ENCODE measurements around the gene SDCBP2. TPM values are rescaled to one million over a fixed set of nuclear protein-coding genes. Genes with fewer than 3 reads are reported as not detected.

The SDCBP2 gene
- total RNA-seq, 1 donor from 2014 or later, result 4.1 TPM

GRCh38 chr20:1302685-1303541 lies 26.0 kb downstream of the SDCBP2 start:
- intact Hi-C loops (cut with micrococcal nuclease), result no loop called here
- H3K9me3 Mint-ChIP-seq, result no peaks in the 10 kb centered on the region
- no peak overlapping the region for H3K27ac Mint-ChIP-seq
- no peak for DNase-seq (ENCODE audit: low spot score)
- no peaks in the 10 kb centered on the region for H3K27me3 Mint-ChIP-seq (ENCODE audit: low read depth)
- H3K4me3 Mint-ChIP-seq (ENCODE audit: low read depth), result no peak overlapping the region
- peaks cover 15% of the 10 kb centered on the region for H3K4me1 Mint-ChIP-seq (ENCODE audit: low read depth)
- no peaks in the 10 kb centered on the region for H3K36me3 Mint-ChIP-seq (ENCODE audit: low read depth)

- Mint-ChIP-seq H3K4me1 (ENCODE audit: low read depth) (peaks cover 15% of the 10 kb centered on the region), H3K36me3 (ENCODE audit: low read depth) (no peaks in the 10 kb centered on the region), H3K27ac (peak overlapping the region; percentile 84)
Observed at GRCh38 chr20:1301031-1301529, 27.9 kb downstream of the SDCBP2 start.

GRCh38 chr20:1300083-1300840 lies 28.7 kb downstream of the SDCBP2 start:
- no peaks in the 10 kb centered on the region for H3K36me3 Mint-ChIP-seq (ENCODE audit: low read depth)
- H3K4me3 Mint-ChIP-seq (ENCODE audit: low read depth), result peak overlapping the region; percentile 53
- H3K9me3 Mint-ChIP-seq, result no peaks in the 10 kb centered on the region
- peaks cover 15% of the 10 kb centered on the region for H3K4me1 Mint-ChIP-seq (ENCODE audit: low read depth)
- no peaks in the 10 kb centered on the region for H3K27me3 Mint-ChIP-seq (ENCODE audit: low read depth)
- intact Hi-C loops (cut with micrococcal nuclease), result no loop called here
- H3K27ac Mint-ChIP-seq, result no peak overlapping the region
- no peak for DNase-seq (ENCODE audit: low spot score)

More at GRCh38 chr20:1301031-1301529, 27.9 kb downstream of the SDCBP2 start:
- H3K9me3 Mint-ChIP-seq, result no peaks in the 10 kb centered on the region
- peak; percentile 54 for DNase-seq (ENCODE audit: low spot score)
- H3K4me3 Mint-ChIP-seq (ENCODE audit: low read depth), result peak overlapping the region; percentile 53
- intact Hi-C loops (cut with micrococcal nuclease), result no loop called here
- H3K27me3 Mint-ChIP-seq (ENCODE audit: low read depth), result no peaks in the 10 kb centered on the region

- intact Hi-C loops (cut with micrococcal nuclease), result no loop called here
- no peak overlapping the region for H3K4me3 Mint-ChIP-seq (ENCODE audit: low read depth)
- H3K27ac Mint-ChIP-seq, result no peak overlapping the region
- H3K4me1 Mint-ChIP-seq (ENCODE audit: low read depth), result peaks cover 15% of the 10 kb centered on the region
- no peaks in the 10 kb centered on the region for H3K9me3 Mint-ChIP-seq
- no peaks in the 10 kb centered on the region for H3K27me3 Mint-ChIP-seq (ENCODE audit: low read depth)
- no peaks in the 10 kb centered on the region for H3K36me3 Mint-ChIP-seq (ENCODE audit: low read depth)
- DNase-seq (ENCODE audit: low spot score), result no peak
Observed at GRCh38 chr20:1299522-1299921, 29.4 kb downstream of the SDCBP2 start.

GRCh38 chr20:1298888-1299511 lies 29.9 kb downstream of the SDCBP2 start:
- Mint-ChIP-seq H3K36me3 (ENCODE audit: low read depth) (no peaks in the 10 kb centered on the region), H3K4me3 (ENCODE audit: low read depth) (no peak overlapping the region), H3K27me3 (ENCODE audit: low read depth) (no peaks in the 10 kb centered on the region), H3K4me1 (ENCODE audit: low read depth) (peaks cover 15% of the 10 kb centered on the region), H3K27ac (no peak overlapping the region), H3K9me3 (no peaks in the 10 kb centered on the region)
- no peak for DNase-seq (ENCODE audit: low spot score)
- intact Hi-C loops (cut with micrococcal nuclease), result no loop called here

GRCh38 chr20:1298166-1298565 lies 30.8 kb downstream of the SDCBP2 start:
- Mint-ChIP-seq H3K27me3 (ENCODE audit: low read depth) (no peaks in the 10 kb centered on the region), H3K4me3 (ENCODE audit: low read depth) (no peak overlapping the region), H3K9me3 (no peaks in the 10 kb centered on the region), H3K36me3 (ENCODE audit: low read depth) (no peaks in the 10 kb centered on the region), H3K27ac (no peak overlapping the region), H3K4me1 (ENCODE audit: low read depth) (peaks cover 15% of the 10 kb centered on the region)
- DNase-seq (ENCODE audit: low spot score), result no peak
- intact Hi-C loops (cut with micrococcal nuclease), result no loop called here

- H3K36me3 Mint-ChIP-seq (ENCODE audit: low read depth), result no peaks in the 10 kb centered on the region
- H3K9me3 Mint-ChIP-seq, result no peaks in the 10 kb centered on the region
- intact Hi-C loops (cut with micrococcal nuclease), result no loop called here
- no peak for DNase-seq (ENCODE audit: low spot score)
- no peak overlapping the region for H3K27ac Mint-ChIP-seq
- no peaks in the 10 kb centered on the region for H3K27me3 Mint-ChIP-seq (ENCODE audit: low read depth)
- H3K4me1 Mint-ChIP-seq (ENCODE audit: low read depth), result peaks cover 15% of the 10 kb centered on the region
- no peak overlapping the region for H3K4me3 Mint-ChIP-seq (ENCODE audit: low read depth)
Observed at GRCh38 chr20:1297486-1297885, 31.5 kb downstream of the SDCBP2 start.

- no peaks in the 10 kb centered on the region for H3K9me3 Mint-ChIP-seq
- DNase-seq (ENCODE audit: low spot score), result no peak
- no peak overlapping the region for H3K4me3 Mint-ChIP-seq (ENCODE audit: low read depth)
- no peaks in the 10 kb centered on the region for H3K27me3 Mint-ChIP-seq (ENCODE audit: low read depth)
- H3K36me3 Mint-ChIP-seq (ENCODE audit: low read depth), result no peaks in the 10 kb centered on the region
- intact Hi-C loops (cut with micrococcal nuclease), result no loop called here
- no peak overlapping the region for H3K27ac Mint-ChIP-seq
- H3K4me1 Mint-ChIP-seq (ENCODE audit: low read depth), result peaks cover 15% of the 10 kb centered on the region
Observed at GRCh38 chr20:1296922-1297321, 32.0 kb downstream of the SDCBP2 start.

- no peak overlapping the region for H3K27ac Mint-ChIP-seq
- intact Hi-C loops (cut with micrococcal nuclease), result no loop called here
- DNase-seq (ENCODE audit: low spot score), result no peak
- no peak overlapping the region for H3K4me3 Mint-ChIP-seq (ENCODE audit: low read depth)
- no peaks in the 10 kb centered on the region for H3K36me3 Mint-ChIP-seq (ENCODE audit: low read depth)
- H3K27me3 Mint-ChIP-seq (ENCODE audit: low read depth), result no peaks in the 10 kb centered on the region
- no peaks in the 10 kb centered on the region for H3K9me3 Mint-ChIP-seq
- peaks cover 12% of the 10 kb centered on the region for H3K4me1 Mint-ChIP-seq (ENCODE audit: low read depth)
Observed at GRCh38 chr20:1296117-1296610, 32.8 kb downstream of the SDCBP2 start.

GRCh38 chr20:1295276-1295930 lies 33.5 kb downstream of the SDCBP2 start:
- Mint-ChIP-seq H3K27me3 (ENCODE audit: low read depth) (no peaks in the 10 kb centered on the region), H3K9me3 (no peaks in the 10 kb centered on the region), H3K4me3 (ENCODE audit: low read depth) (no peak overlapping the region), H3K4me1 (ENCODE audit: low read depth) (peaks cover 6% of the 10 kb centered on the region), H3K36me3 (ENCODE audit: low read depth) (no peaks in the 10 kb centered on the region), H3K27ac (no peak overlapping the region)
- DNase-seq (ENCODE audit: low spot score), result no peak
- intact Hi-C loops (cut with micrococcal nuclease), result no loop called here

- Mint-ChIP-seq H3K4me3 (ENCODE audit: low read depth) (no peak overlapping the region), H3K36me3 (ENCODE audit: low read depth) (no peaks in the 10 kb centered on the region), H3K27ac (no peak overlapping the region), H3K9me3 (no peaks in the 10 kb centered on the region), H3K27me3 (ENCODE audit: low read depth) (no peaks in the 10 kb centered on the region), H3K4me1 (ENCODE audit: low read depth) (no peaks in the 10 kb centered on the region)
- DNase-seq (ENCODE audit: low spot score), result no peak
- intact Hi-C loops (cut with micrococcal nuclease), result no loop called here
Observed at GRCh38 chr20:1294497-1294896, 34.4 kb downstream of the SDCBP2 start.

GRCh38 chr20:1293641-1294379 lies 35.1 kb downstream of the SDCBP2 start:
- intact Hi-C loops (cut with micrococcal nuclease), result no loop called here
- Mint-ChIP-seq H3K4me1 (ENCODE audit: low read depth) (no peaks in the 10 kb centered on the region), H3K9me3 (no peaks in the 10 kb centered on the region), H3K36me3 (ENCODE audit: low read depth) (no peaks in the 10 kb centered on the region), H3K27ac (no peak overlapping the region), H3K27me3 (ENCODE audit: low read depth) (no peaks in the 10 kb centered on the region), H3K4me3 (ENCODE audit: low read depth) (no peak overlapping the region)
- DNase-seq (ENCODE audit: low spot score), result no peak
